ENCODE data around the gene CEP68. TPM values are rescaled to one million over a fixed set of nuclear protein-coding genes. Genes with fewer than 3 reads are reported as not detected.
A peak's percentile ranks its signal among the peaks of the same experiment; 100 is the strongest.

The CEP68 gene
- total and polyA plus RNA-seq, 4 experiments from 2014 or later = 19.9 to 59.9 (median 43.0) TPM

DNA sequence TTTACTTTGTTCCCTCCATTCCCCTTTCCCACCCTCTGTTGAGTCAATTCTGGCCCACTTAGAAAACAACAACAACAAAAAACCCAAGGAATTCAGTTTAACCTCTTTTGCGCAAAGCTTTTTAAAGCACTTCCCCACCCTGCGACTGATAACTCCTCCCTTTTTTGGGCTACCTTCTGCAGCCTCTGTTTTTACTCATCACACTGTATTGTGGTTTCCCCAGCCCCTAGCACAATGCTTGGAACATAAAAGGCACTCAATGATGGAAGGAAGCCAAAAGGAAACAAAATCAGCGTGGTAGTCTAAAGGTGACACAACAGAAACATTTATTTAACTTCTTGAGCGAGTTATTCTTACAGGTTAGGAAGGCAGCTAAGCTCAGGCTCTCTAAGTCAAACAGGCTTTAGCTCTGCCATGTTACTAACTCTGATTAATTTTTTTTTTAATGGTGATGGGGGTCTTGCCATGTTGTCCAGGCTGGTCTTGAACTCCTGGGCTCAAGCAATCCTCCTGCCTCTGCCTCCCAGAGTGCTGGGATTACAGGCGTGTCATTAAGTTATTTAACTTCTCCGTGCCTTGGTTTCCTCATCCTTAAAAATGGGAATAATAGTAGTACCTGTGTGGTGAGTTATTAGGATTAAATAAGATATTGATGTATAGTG lies 1.3 kb downstream of the CEP68 start:
- peak overlapping the region; percentile 85 to 95 (median 90) for H3K4me3 Mint-ChIP-seq
- intact Hi-C loops (cut with micrococcal nuclease) = loop anchor here (2.0 to 10.0 kb wide), 7 partner anchors 17 to 1217 kb away; partner anchors contain the start of genes ACTR2 and UGP2
- H3K9me3 ChIP-seq (ENCODE audit: control insufficient read depth in 1 of 2, low read length in 2 of 2) = no peaks in the 10 kb centered on the region
- ChIA-PET POLR2A (ENCODE audit: partially characterized antibody) (interaction anchor here (0.6 to 6.1 kb wide), 17 partner anchors 9 to 1216 kb away, joined by 3 to 85 read pairs (median 9); partner anchors contain the start of genes ACTR2, AFTPH, RAB1A and SERTAD2), CTCF (ENCODE audit: partially characterized antibody) (interaction anchor here (0.7 to 7.8 kb wide), 8 partner anchors 8 to 404 kb away, joined by 3 to 65 read pairs (median 4); partner anchors contain the start of genes RAB1A and SERTAD2)
- H3K9me3 Mint-ChIP-seq = no peaks in the 10 kb centered on the region
- peaks cover 37 to 83% (median 47%) of the 10 kb centered on the region in 4 donors for H3K4me1 Mint-ChIP-seq
- H3K4me1 ChIP-seq (ENCODE audit: insufficient read depth, low read length) = peaks cover 74% of the 10 kb centered on the region
- H3K36me3 ChIP-seq (ENCODE audit: insufficient read depth, low read length) = no peaks in the 10 kb centered on the region
- H3K4me3 ChIP-seq (ENCODE audit: low read length in 2 of 2) = peak overlapping the region; percentile 83 to 92
- H3K27ac ChIP-seq (ENCODE audit: low read depth, low read length) = peak overlapping the region; percentile 67
- H3K27me3 ChIP-seq (ENCODE audit: insufficient read depth, low read length) = no peaks in the 10 kb centered on the region
- DNase-seq = peak; percentile 81 to 87 (median 86)
- peak overlapping the region; percentile 85 to 96 (median 91) for H3K27ac Mint-ChIP-seq
- H3K36me3 Mint-ChIP-seq = peaks cover 0 to 13% of the 10 kb centered on the region in 2 donors
- no peaks in the 10 kb centered on the region for H3K27me3 Mint-ChIP-seq

DNA sequence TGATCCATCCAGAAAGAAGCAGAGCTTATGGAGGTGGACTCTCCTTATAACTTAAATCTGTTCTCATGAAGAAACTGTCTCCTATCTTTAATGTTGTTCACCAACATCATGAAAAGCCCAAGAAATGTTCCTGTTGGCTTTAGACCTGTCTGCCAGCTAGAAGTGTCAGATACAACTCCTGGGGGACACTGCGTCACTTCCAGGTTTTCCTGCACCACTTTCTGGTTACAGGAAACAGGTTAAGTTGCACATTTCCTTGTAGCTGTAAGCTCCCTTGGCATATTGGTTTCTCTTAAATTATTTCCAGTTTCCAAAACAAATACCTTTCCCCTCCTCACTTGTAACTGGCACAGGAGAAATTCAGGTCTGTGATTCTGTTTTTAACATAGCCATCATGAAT lies 2.9 kb downstream of the CEP68 start:
- Mint-ChIP-seq H3K9me3 (no peaks in the 10 kb centered on the region), H3K36me3 (peaks cover 0 to 14% of the 10 kb centered on the region in 2 donors), H3K27ac (peak overlapping the region in 2 of 7 donors; percentile 64 to 85), H3K27me3 (no peaks in the 10 kb centered on the region), H3K4me3 (peak overlapping the region in 4 of 8 donors; percentile 9 to 32 (median 26)), H3K4me1 (peaks cover 36 to 83% (median 49%) of the 10 kb centered on the region in 4 donors)
- Histone ChIP-seq H3K36me3 (ENCODE audit: insufficient read depth, low read length) (no peaks in the 10 kb centered on the region), H3K27me3 (ENCODE audit: insufficient read depth, low read length) (no peaks in the 10 kb centered on the region), H3K4me3 (ENCODE audit: low read length in 2 of 2) (no peak overlapping the region), H3K4me1 (ENCODE audit: insufficient read depth, low read length) (peaks cover 61% of the 10 kb centered on the region), H3K9me3 (ENCODE audit: control insufficient read depth in 1 of 2, low read length in 2 of 2) (no peaks in the 10 kb centered on the region), H3K27ac (ENCODE audit: low read depth, low read length) (no peak overlapping the region)
- ChIA-PET CTCF (ENCODE audit: partially characterized antibody) (interaction anchor here (0.9 to 7.8 kb wide), 8 partner anchors 10 to 141 kb away, joined by 3 to 65 read pairs (median 4); partner anchors contain the start of gene RAB1A), POLR2A (ENCODE audit: partially characterized antibody) (interaction anchor here (1.0 to 6.1 kb wide), 2 partner anchors 19 to 72 kb away, joined by 3 to 85 read pairs; partner anchors contain the start of gene RAB1A)
- intact Hi-C loops (cut with micrococcal nuclease) = loop anchor here (5.0 to 10.0 kb wide), 3 partner anchors 292 to 732 kb away; no protein-coding TSS in a partner anchor
- no peak for DNase-seq

DNA sequence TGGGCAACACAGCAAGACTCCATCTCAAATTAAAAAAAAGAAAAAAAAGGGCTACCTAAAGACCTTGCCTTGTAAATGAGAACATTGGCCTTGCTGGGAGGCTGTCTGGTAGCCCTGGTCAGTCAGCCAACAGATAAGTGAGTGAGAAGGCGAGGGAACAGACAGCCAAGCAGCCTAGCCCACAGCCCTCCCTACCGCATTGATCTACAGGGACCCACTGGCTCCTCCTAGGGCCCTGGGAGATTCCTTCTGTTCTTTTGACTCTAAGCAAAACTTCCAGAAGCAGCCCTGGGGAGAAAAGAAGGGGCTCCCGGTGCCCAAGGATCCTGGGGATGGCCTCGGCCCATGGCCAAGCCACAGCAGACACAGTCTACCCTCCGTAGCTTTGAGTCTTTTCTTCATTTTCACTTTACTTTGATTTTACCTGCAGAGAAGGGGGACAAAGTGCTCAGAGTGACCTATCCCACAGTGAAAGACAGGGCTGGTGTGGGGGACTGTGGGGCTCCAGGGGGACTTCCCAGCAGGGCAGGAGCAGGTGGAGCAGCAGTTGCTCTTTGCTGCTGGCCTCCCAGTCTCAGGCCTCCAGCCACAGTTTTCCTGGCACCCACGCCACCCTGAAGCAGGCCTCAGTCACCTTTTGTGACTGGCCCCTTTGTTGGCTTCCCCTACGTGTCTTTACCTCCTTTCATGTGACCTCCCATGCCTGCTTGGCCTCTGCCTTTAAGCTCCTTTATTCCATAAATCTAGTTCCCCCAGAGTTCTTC lies 5.1 kb downstream of the CEP68 start:
- Histone ChIP-seq H3K27me3 (ENCODE audit: insufficient read depth, low read length) (no peaks in the 10 kb centered on the region), H3K4me3 (ENCODE audit: low read length in 2 of 2) (no peak overlapping the region), H3K27ac (ENCODE audit: low read depth, low read length) (no peak overlapping the region), H3K9me3 (ENCODE audit: control insufficient read depth in 1 of 2, low read length in 2 of 2) (no peaks in the 10 kb centered on the region), H3K36me3 (ENCODE audit: insufficient read depth, low read length) (no peaks in the 10 kb centered on the region), H3K4me1 (ENCODE audit: insufficient read depth, low read length) (peaks cover 59% of the 10 kb centered on the region)
- intact Hi-C loops (cut with micrococcal nuclease) = loop anchor here (5.0 kb wide), 1 partner anchor 491 kb away; no protein-coding TSS in a partner anchor
- H3K27me3 Mint-ChIP-seq = no peaks in the 10 kb centered on the region
- no peak overlapping the region for H3K4me3 Mint-ChIP-seq
- no peaks in the 10 kb centered on the region for H3K9me3 Mint-ChIP-seq
- peak overlapping the region in 1 of 7 donors; percentile 7 for H3K27ac Mint-ChIP-seq
- ChIA-PET CTCF (ENCODE audit: partially characterized antibody) (interaction anchor here (0.8 kb wide), 1 partner anchor 12 kb away, joined by 3 read pairs; no protein-coding TSS in a partner anchor), POLR2A (ENCODE audit: partially characterized antibody) (no interaction called here)
- peaks cover 32 to 82% (median 43%) of the 10 kb centered on the region in 4 donors for H3K4me1 Mint-ChIP-seq
- no peak for DNase-seq
- peaks cover 0 to 8% of the 10 kb centered on the region in 2 donors for H3K36me3 Mint-ChIP-seq

DNA sequence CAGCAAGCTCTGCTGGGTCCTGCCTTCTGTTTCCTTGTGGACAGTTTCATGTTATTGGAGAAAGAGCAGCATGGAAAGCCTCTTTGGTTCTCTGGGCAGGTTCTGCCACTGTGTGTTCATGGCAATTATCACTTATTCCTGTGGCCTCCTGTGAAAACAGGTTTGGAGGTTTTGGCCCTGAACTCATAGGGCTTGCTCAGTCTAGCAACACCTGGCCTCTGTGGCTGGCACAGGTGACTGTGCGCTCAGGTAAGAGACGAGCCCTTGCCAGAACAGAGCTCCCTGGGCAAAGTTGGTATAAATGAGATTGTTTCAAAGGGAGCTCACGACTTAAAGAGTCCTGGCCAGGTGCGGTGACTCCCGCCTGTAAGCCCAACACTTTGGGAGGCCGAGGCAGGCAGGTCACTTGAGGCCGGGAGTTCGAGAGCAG lies 5.7 kb downstream of the CEP68 start:
- intact Hi-C loops (cut with micrococcal nuclease) = loop anchor here (5.0 kb wide), 1 partner anchor 490 kb away; no protein-coding TSS in a partner anchor
- peaks cover 59% of the 10 kb centered on the region for H3K4me1 ChIP-seq (ENCODE audit: insufficient read depth, low read length)
- DNase-seq = no peak
- no peaks in the 10 kb centered on the region for H3K27me3 ChIP-seq (ENCODE audit: insufficient read depth, low read length)
- H3K27me3 Mint-ChIP-seq = no peaks in the 10 kb centered on the region
- H3K4me3 Mint-ChIP-seq = no peak overlapping the region
- H3K36me3 Mint-ChIP-seq = peaks cover 0 to 8% of the 10 kb centered on the region in 2 donors
- no peaks in the 10 kb centered on the region for H3K9me3 Mint-ChIP-seq
- H3K36me3 ChIP-seq (ENCODE audit: insufficient read depth, low read length) = no peaks in the 10 kb centered on the region
- no peaks in the 10 kb centered on the region for H3K9me3 ChIP-seq (ENCODE audit: control insufficient read depth in 1 of 2, low read length in 2 of 2)
- H3K27ac Mint-ChIP-seq = no peak overlapping the region
- ChIA-PET POLR2A (ENCODE audit: partially characterized antibody) (interaction anchor here (1.2 kb wide), 1 partner anchor 9 kb away, joined by 3 read pairs; no protein-coding TSS in a partner anchor), CTCF (ENCODE audit: partially characterized antibody) (interaction anchor here (0.6 to 3.8 kb wide), 4 partner anchors 11 to 1352 kb away, joined by 3 to 36 read pairs (median 3); no protein-coding TSS in a partner anchor)
- H3K4me1 Mint-ChIP-seq = peaks cover 32 to 84% (median 44%) of the 10 kb centered on the region in 4 donors
- no peak overlapping the region for H3K27ac ChIP-seq (ENCODE audit: low read depth, low read length)
- H3K4me3 ChIP-seq (ENCODE audit: low read length in 2 of 2) = no peak overlapping the region

DNA sequence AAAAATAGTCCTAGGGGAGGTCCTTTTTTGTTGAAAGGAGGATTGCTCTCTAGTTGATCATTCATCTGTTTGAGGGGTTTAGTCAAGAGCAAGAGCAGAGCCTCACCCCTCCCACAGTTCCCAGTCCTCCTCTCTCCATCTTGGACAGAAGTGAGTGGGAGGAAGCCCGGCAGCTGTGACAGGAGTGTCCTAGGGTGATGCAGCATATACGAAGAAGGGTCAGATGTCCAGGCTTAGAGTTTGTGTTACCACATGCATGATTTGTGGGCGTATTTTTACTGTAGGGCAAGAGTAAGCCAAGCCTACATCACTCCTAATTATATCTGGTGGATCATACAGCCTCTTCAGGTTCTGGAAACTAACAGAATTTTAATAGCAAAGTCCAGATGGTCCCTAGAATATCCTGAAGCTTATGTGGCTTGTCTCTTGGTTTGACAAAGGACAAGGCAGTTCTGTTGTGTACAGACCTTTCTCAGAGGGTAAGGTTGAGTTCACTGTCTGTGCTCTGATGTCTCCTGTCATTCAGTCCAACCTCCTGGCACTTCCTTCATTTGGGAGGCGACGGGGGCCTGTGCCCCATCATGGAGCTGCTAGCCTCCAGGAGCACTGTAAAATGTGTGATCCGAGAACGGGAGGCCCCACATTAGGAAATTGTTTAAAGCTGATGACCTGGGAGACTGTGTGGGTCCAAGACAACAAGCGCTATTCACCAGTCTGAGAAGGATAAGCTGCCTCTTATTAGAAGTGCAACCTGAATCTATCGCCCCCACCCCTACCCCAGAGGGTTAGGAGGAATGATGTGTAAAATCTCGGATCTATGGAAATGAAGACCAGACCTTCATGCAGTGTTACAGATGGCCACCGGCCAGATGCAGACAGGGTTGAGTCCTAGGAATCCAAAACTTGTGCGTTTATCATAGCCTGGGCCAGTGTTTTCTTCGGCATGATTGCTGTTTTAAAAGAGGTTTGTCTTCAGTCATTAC lies 6.9 kb downstream of the CEP68 start:
- Mint-ChIP-seq H3K27ac (peak overlapping the region in 2 of 7 donors; percentile 52 to 62), H3K27me3 (no peaks in the 10 kb centered on the region), H3K9me3 (no peaks in the 10 kb centered on the region), H3K4me3 (peak overlapping the region in 1 of 8 donors; percentile 34), H3K4me1 (peaks cover 27 to 84% (median 44%) of the 10 kb centered on the region in 4 donors), H3K36me3 (peaks cover 0 to 4% of the 10 kb centered on the region in 2 donors)
- no peak for DNase-seq
- Histone ChIP-seq H3K27me3 (ENCODE audit: insufficient read depth, low read length) (no peaks in the 10 kb centered on the region), H3K9me3 (ENCODE audit: control insufficient read depth in 1 of 2, low read length in 2 of 2) (no peaks in the 10 kb centered on the region), H3K4me1 (ENCODE audit: insufficient read depth, low read length) (peaks cover 60% of the 10 kb centered on the region), H3K36me3 (ENCODE audit: insufficient read depth, low read length) (no peaks in the 10 kb centered on the region), H3K4me3 (ENCODE audit: low read length in 2 of 2) (no peak overlapping the region), H3K27ac (ENCODE audit: low read depth, low read length) (no peak overlapping the region)
- intact Hi-C loops (cut with micrococcal nuclease) = loop anchor here (5.0 kb wide), 1 partner anchor 489 kb away; no protein-coding TSS in a partner anchor
- ChIA-PET POLR2A (ENCODE audit: partially characterized antibody) (interaction anchor here (0.8 to 1.2 kb wide), 3 partner anchors 8 to 66 kb away, joined by 3 to 6 read pairs (median 3); partner anchors contain the start of gene RAB1A), CTCF (ENCODE audit: partially characterized antibody) (interaction anchor here (0.7 to 3.8 kb wide), 9 partner anchors 15 to 495 kb away, joined by 3 to 46 read pairs (median 8); partner anchors contain the start of gene RAB1A)
